ENCODE data around the gene ADCY10. TPM values are rescaled to one million over a fixed set of nuclear protein-coding genes. Genes with fewer than 3 reads are reported as not detected.

Gene ADCY10
- total and polyA plus RNA-seq, 9 of the 15 experiments (the other 6 are each of a cell fraction or from before 2014, with no cell fraction given): 0.08 to 0.86 (median 0.22) TPM

- TF ChIP-seq LEF1 (IDR thresholded peaks at IDR 0.05) (no peak), TRIM28 (IDR thresholded peaks at IDR 0.05) (no peak), ZNF347 (CRISPR knock-in tag; IDR thresholded peaks at IDR 0.05; ENCODE audit: low read depth) (no peak), CBX8 (IDR thresholded peaks at IDR 0.05; ENCODE audit: borderline replicate concordance, extremely low read depth, low read depth, low read length, poor library complexity, severe bottlenecking) (no peak), ARID2 (IDR thresholded peaks at IDR 0.05) (no peak), MECOM (CRISPR knock-in tag; IDR thresholded peaks at IDR 0.05) (no peak), KLF10 (CRISPR knock-in tag; IDR thresholded peaks at IDR 0.05) (no peak), NFE2L1 (tag; IDR thresholded peaks at IDR 0.05; ENCODE audit: borderline replicate concordance, low read depth) (no peak), CBFA2T2 (conservative IDR thresholded peaks at IDR 0.05) (no peak), ZNF282 (CRISPR knock-in tag; IDR thresholded peaks at IDR 0.05) (no peak), STAT6 (CRISPR knock-in tag; IDR thresholded peaks at IDR 0.05) (no peak), NUFIP1 (IDR thresholded peaks at IDR 0.05; ENCODE audit: partially characterized antibody) (no peak), ESRRA (IDR thresholded peaks at IDR 0.05; ENCODE audit: borderline replicate concordance, low read depth) (no peak), MYNN (IDR thresholded peaks at IDR 0.05) (no peak), MYNN (CRISPR knock-in tag; IDR thresholded peaks at IDR 0.05) (no peak)
- TF ChIP-seq, protein P1, sequence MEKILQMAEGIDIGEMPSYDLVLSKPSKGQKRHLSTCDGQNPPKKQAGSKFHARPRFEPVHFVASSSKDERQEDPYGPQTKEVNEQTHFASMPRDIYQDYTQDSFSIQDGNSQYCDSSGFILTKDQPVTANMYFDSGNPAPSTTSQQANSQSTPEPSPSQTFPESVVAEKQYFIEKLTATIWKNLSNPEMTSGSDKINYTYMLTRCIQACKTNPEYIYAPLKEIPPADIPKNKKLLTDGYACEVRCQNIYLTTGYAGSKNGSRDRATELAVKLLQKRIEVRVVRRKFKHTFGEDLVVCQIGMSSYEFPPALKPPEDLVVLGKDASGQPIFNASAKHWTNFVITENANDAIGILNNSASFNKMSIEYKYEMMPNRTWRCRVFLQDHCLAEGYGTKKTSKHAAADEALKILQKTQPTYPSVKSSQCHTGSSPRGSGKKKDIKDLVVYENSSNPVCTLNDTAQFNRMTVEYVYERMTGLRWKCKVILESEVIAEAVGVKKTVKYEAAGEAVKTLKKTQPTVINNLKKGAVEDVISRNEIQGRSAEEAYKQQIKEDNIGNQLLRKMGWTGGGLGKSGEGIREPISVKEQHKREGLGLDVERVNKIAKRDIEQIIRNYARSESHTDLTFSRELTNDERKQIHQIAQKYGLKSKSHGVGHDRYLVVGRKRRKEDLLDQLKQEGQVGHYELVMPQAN (IDR thresholded peaks at IDR 0.05; ENCODE audit: borderline replicate concordance): no peak
- TF ChIP-seq, protein P2, sequence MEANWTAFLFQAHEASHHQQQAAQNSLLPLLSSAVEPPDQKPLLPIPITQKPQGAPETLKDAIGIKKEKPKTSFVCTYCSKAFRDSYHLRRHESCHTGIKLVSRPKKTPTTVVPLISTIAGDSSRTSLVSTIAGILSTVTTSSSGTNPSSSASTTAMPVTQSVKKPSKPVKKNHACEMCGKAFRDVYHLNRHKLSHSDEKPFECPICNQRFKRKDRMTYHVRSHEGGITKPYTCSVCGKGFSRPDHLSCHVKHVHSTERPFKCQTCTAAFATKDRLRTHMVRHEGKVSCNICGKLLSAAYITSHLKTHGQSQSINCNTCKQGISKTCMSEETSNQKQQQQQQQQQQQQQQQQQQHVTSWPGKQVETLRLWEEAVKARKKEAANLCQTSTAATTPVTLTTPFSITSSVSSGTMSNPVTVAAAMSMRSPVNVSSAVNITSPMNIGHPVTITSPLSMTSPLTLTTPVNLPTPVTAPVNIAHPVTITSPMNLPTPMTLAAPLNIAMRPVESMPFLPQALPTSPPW (CRISPR knock-in tag; IDR thresholded peaks at IDR 0.05): no peak
- TF ChIP-seq, protein P3, sequence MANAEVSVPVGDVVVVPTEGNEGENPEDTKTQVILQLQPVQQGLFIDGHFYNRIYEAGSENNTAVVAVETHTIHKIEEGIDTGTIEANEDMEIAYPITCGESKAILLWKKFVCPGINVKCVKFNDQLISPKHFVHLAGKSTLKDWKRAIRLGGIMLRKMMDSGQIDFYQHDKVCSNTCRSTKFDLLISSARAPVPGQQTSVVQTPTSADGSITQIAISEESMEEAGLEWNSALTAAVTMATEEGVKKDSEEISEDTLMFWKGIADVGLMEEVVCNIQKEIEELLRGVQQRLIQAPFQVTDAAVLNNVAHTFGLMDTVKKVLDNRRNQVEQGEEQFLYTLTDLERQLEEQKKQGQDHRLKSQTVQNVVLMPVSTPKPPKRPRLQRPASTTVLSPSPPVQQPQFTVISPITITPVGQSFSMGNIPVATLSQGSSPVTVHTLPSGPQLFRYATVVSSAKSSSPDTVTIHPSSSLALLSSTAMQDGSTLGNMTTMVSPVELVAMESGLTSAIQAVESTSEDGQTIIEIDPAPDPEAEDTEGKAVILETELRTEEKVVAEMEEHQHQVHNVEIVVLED (CRISPR knock-in tag; IDR thresholded peaks at IDR 0.05): no peak
- TF ChIP-seq, protein P4, sequence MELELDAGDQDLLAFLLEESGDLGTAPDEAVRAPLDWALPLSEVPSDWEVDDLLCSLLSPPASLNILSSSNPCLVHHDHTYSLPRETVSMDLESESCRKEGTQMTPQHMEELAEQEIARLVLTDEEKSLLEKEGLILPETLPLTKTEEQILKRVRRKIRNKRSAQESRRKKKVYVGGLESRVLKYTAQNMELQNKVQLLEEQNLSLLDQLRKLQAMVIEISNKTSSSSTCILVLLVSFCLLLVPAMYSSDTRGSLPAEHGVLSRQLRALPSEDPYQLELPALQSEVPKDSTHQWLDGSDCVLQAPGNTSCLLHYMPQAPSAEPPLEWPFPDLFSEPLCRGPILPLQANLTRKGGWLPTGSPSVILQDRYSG (tag; conservative IDR thresholded peaks at IDR 0.05; ENCODE audit: low read depth): 0 out of 2 replicates have a peak, but pooled peaks have one; percentile 64
These were observed 50.0 kb downstream of the ADCY10 start (continued) for GRCh38 chr1:167863921-167864279.
